ENCODE data around the gene GXYLT1. TPM values are rescaled to one million over a fixed set of nuclear protein-coding genes. Genes with fewer than 3 reads are reported as not detected.

GXYLT1 gene
- total and polyA plus RNA-seq, 2 of the 13 experiments (the other 11 are each of a cell fraction or from before 2014, with no cell fraction given): 7.8 to 17.0 TPM

DNA sequence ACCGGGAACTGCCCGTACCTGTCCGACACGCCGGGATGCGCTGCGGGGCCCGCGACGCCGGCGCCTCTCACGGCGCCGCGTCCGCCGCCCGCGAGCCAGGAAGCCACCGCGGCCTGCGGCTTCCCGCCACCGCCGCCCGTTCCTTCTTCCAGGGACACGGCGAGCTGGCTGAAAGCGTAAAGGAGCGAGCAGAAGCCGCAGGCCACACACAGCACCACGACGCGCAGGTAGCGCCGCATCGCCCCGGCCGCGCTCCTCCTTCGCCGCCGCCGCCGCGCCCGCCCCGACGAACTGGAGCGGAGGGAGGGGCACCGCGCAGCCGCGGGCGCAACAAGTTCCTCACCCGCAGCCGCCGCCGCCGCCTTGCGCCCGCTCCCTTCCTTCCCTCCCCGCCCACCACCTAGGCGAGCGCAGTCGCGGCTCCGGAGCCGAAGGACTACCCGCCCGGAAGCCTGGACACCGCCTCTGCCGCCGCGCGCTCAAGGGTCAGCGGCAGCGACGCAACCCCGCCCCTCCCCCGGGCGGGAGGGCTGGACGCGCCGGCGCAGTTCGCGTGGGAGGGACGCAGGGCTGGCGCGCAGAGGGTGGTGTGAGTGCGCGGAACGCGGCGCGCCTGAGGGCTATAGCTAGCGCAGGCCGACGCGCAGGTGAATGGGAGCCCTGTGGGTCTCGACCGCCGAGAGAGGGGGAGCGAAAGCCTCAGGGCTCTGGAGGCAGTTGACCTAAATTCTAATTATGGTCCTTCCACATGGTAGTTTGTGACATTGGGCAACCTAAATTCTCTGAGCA lies at the start of gene GXYLT1 (continued):
- TF ChIP-seq, protein P1, sequence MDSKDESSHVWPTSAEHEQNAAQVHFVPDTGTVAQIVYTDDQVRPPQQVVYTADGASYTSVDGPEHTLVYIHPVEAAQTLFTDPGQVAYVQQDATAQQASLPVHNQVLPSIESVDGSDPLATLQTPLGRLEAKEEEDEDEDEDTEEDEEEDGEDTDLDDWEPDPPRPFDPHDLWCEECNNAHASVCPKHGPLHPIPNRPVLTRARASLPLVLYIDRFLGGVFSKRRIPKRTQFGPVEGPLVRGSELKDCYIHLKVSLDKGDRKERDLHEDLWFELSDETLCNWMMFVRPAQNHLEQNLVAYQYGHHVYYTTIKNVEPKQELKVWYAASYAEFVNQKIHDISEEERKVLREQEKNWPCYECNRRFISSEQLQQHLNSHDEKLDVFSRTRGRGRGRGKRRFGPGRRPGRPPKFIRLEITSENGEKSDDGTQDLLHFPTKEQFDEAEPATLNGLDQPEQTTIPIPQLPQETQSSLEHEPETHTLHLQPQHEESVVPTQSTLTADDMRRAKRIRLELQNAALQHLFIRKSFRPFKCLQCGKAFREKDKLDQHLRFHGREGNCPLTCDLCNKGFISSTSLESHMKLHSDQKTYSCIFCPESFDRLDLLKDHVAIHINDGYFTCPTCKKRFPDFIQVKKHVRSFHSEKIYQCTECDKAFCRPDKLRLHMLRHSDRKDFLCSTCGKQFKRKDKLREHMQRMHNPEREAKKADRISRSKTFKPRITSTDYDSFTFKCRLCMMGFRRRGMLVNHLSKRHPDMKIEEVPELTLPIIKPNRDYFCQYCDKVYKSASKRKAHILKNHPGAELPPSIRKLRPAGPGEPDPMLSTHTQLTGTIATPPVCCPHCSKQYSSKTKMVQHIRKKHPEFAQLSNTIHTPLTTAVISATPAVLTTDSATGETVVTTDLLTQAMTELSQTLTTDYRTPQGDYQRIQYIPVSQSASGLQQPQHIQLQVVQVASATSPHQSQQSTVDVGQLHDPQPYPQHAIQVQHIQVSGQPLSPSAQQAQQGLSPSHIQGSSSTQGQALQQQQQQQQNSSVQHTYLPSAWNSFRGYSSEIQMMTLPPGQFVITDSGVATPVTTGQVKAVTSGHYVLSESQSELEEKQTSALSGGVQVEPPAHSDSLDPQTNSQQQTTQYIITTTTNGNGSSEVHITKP (CRISPR knock-in tag; IDR thresholded peaks at IDR 0.05; ENCODE audit: low read depth): no peak
- TF ChIP-seq SAFB2 (CRISPR knock-in tag; IDR thresholded peaks at IDR 0.05; ENCODE audit: borderline replicate concordance, low read depth) (peak; percentile 49; the same call in 1 of the 2 replicates), PLRG1 (conservative IDR thresholded peaks at IDR 0.05) (no peak), ZNF317 (CRISPR knock-in tag; IDR thresholded peaks at IDR 0.05) (no peak), BCL6 (CRISPR knock-in tag; IDR thresholded peaks at IDR 0.05) (peak; percentile 46), SP2 (CRISPR knock-in tag; IDR thresholded peaks at IDR 0.05) (no peak; the same call in 1 of the 2 replicates), ZNF431 (CRISPR knock-in tag; IDR thresholded peaks at IDR 0.05; ENCODE audit: borderline replicate concordance, low read depth) (peak; percentile 96), TAF15 (IDR thresholded peaks at IDR 0.05; ENCODE audit: low read depth, low read length, poor library complexity, severe bottlenecking) (no peak), WIZ (CRISPR knock-in tag; IDR thresholded peaks at IDR 0.05) (no peak), RFXAP (CRISPR knock-in tag; IDR thresholded peaks at IDR 0.05; ENCODE audit: borderline replicate concordance) (peak; percentile 63; the same call in 1 of the 2 replicates), NBN (conservative IDR thresholded peaks at IDR 0.05) (no peak)
- TF ChIP-seq, protein P2, sequence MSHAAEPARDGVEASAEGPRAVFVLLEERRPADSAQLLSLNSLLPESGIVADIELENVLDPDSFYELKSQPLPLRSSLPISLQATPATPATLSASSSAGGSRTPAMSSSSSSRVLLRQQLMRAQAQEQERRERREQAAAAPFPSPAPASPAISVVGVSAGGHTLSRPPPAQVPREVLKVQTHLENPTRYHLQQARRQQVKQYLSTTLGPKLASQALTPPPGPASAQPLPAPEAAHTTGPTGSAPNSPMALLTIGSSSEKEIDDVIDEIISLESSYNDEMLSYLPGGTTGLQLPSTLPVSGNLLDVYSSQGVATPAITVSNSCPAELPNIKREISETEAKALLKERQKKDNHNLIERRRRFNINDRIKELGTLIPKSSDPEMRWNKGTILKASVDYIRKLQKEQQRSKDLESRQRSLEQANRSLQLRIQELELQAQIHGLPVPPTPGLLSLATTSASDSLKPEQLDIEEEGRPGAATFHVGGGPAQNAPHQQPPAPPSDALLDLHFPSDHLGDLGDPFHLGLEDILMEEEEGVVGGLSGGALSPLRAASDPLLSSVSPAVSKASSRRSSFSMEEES (CRISPR knock-in tag; IDR thresholded peaks at IDR 0.05): 0 out of 2 replicates have a peak, but pooled peaks have one; percentile 27
- TF ChIP-seq, protein P3, sequence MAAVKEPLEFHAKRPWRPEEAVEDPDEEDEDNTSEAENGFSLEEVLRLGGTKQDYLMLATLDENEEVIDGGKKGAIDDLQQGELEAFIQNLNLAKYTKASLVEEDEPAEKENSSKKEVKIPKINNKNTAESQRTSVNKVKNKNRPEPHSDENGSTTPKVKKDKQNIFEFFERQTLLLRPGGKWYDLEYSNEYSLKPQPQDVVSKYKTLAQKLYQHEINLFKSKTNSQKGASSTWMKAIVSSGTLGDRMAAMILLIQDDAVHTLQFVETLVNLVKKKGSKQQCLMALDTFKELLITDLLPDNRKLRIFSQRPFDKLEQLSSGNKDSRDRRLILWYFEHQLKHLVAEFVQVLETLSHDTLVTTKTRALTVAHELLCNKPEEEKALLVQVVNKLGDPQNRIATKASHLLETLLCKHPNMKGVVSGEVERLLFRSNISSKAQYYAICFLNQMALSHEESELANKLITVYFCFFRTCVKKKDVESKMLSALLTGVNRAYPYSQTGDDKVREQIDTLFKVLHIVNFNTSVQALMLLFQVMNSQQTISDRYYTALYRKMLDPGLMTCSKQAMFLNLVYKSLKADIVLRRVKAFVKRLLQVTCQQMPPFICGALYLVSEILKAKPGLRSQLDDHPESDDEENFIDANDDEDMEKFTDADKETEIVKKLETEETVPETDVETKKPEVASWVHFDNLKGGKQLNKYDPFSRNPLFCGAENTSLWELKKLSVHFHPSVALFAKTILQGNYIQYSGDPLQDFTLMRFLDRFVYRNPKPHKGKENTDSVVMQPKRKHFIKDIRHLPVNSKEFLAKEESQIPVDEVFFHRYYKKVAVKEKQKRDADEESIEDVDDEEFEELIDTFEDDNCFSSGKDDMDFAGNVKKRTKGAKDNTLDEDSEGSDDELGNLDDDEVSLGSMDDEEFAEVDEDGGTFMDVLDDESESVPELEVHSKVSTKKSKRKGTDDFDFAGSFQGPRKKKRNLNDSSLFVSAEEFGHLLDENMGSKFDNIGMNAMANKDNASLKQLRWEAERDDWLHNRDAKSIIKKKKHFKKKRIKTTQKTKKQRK (IDR thresholded peaks at IDR 0.05; ENCODE audit: low read length): no peak
- TF ChIP-seq, protein P4, sequence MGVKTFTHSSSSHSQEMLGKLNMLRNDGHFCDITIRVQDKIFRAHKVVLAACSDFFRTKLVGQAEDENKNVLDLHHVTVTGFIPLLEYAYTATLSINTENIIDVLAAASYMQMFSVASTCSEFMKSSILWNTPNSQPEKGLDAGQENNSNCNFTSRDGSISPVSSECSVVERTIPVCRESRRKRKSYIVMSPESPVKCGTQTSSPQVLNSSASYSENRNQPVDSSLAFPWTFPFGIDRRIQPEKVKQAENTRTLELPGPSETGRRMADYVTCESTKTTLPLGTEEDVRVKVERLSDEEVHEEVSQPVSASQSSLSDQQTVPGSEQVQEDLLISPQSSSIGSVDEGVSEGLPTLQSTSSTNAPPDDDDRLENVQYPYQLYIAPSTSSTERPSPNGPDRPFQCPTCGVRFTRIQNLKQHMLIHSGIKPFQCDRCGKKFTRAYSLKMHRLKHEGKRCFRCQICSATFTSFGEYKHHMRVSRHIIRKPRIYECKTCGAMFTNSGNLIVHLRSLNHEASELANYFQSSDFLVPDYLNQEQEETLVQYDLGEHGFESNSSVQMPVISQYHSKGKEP (CRISPR knock-in tag; IDR thresholded peaks at IDR 0.05): no peak

All from HepG2 (cell line).